Neuron (in vitro differentiated cells): ENCODE results near the gene CD300H.

ENCODE experiments used
- H2AFZ ChIP-seq: one replicate; pipeline ENCODE4 v1.6.1; 2013; ENCODE audit warnings: low read depth, mild to moderate bottlenecking, inconsistent platforms, low read length, moderate library complexity
- H3K27me3 ChIP-seq: one replicate; pipeline ENCODE4 v1.6.1; 2013; ENCODE audit warnings: low read length; ENCODE audit not compliant: insufficient read depth
- H3K36me3 ChIP-seq: one replicate; pipeline ENCODE4 v1.6.1; 2013; ENCODE audit warnings: low read length; ENCODE audit not compliant: insufficient read depth
- H3K4me1 ChIP-seq: one replicate; pipeline ENCODE4 v1.6.1; 2013; ENCODE audit warnings: low read length; ENCODE audit not compliant: insufficient read depth
- H3K4me3 ChIP-seq: 2 replicates; pipeline ENCODE4 v1.5.1; 2013; ENCODE audit warnings: mild to moderate bottlenecking, low read length, moderate library complexity
- H3K9me3 ChIP-seq: one replicate; pipeline ENCODE4 v1.6.1; 2013; ENCODE audit warnings: low read length

Gene CD300H

GRCh38 chr17:74567397-74567796, at the start of gene CD300H:
Gene CD300H, minus strand, starts transcription at chr17:74567509.
- Histone ChIP-seq H3K4me3 (no peak within 1 kb of the TSS), H3K27me3 (peaks cover 12% of the 10 kb centered on the region), H3K36me3 (no peaks in the 10 kb centered on the region)

DNA sequence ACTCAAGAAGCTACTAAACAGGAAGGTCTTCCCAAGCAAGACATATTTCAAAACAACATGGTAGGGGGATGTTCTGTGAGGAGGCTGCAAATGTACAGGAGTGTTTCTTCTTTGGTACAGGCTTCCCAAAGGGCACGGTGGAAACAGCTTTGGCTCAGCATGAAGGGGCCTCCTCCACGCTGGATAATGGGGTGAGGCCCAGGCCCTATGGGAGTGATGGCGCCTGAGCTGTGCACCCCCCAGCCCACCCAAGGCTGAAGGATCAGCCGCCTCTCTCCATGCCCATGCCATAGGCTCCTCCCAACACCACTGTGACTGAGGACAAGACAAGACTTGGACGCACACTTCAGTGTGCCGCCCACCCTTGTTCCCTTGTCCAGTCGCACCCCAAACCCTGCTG, 49.4 kb upstream of the CD300H start:
- H3K9me3 ChIP-seq = no peaks in the 10 kb centered on the region
- H3K36me3 ChIP-seq = no peaks in the 10 kb centered on the region
- peaks cover 10% of the 10 kb centered on the region for H3K27me3 ChIP-seq
- H3K4me3 ChIP-seq = no peak overlapping the region
- no peak overlapping the region for H2AFZ ChIP-seq
- H3K4me1 ChIP-seq = no peaks in the 10 kb centered on the region

More at GRCh38 chr17:74567397-74567796, at the start of gene CD300H:
- Histone ChIP-seq H3K4me1 (no peaks in the 10 kb centered on the region), H2AFZ (no peak within 1 kb of the TSS), H3K9me3 (no peaks in the 10 kb centered on the region)

GRCh38 chr17:74612046-74612445, 44.7 kb upstream of the CD300H start:
- Histone ChIP-seq H3K4me1 (no peaks in the 10 kb centered on the region), H2AFZ (no peak overlapping the region)

DNA sequence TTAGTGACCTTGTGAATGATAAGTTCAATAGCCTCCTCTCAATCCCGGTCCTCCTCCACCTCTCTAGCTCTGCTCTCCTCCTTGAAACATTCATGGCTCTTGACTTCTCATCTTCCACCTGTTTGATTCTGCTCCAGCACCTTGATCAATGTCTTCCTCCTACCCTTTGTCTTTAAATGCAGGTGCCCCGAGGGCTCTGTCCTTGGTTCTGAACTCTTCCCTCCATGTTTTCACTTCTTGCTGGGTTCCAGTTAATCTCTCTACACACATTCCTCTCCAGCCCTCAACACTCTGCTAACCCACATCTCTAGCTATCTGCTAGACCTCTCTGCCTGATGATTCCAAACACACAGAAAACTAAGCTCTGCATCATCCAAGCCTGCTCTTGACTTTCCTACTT, 42.8 kb upstream of the CD300H start:
- H2AFZ ChIP-seq = no peak overlapping the region
- H3K4me3 ChIP-seq = no peak overlapping the region
- peaks cover 3% of the 10 kb centered on the region for H3K27me3 ChIP-seq
- no peaks in the 10 kb centered on the region for H3K4me1 ChIP-seq
- no peaks in the 10 kb centered on the region for H3K36me3 ChIP-seq
- no peaks in the 10 kb centered on the region for H3K9me3 ChIP-seq

More at GRCh38 chr17:74612046-74612445, 44.7 kb upstream of the CD300H start:
- H3K27me3 ChIP-seq = peaks cover 9% of the 10 kb centered on the region
- H3K4me3 ChIP-seq = no peak overlapping the region
- no peaks in the 10 kb centered on the region for H3K9me3 ChIP-seq
- H3K36me3 ChIP-seq = no peaks in the 10 kb centered on the region

GRCh38 chr17:74608511-74608910, 41.2 kb upstream of the CD300H start:
- Histone ChIP-seq H2AFZ (no peak overlapping the region), H3K27me3 (peaks cover 13% of the 10 kb centered on the region), H3K4me1 (no peaks in the 10 kb centered on the region), H3K4me3 (no peak overlapping the region), H3K36me3 (no peaks in the 10 kb centered on the region), H3K9me3 (no peaks in the 10 kb centered on the region)

DNA sequence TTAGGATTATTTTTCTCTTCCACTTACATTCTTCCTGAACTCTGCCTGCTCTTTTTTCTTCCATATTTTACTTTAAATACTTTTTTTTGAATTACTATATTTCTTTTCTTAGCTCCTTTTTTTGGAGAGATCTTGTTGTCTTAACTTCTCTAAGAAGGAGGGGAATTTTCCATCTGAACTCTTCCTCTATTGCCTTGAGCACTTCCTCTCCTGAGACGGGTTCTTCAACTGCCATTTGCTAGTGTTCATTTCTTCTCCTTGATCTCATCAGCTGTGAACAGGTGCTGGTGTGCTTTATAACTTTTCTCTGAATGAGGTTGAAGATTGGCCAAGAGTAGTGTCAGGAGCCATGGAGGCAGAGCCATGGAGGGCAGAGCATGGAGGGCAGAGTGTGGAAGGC, 39.9 kb upstream of the CD300H start:
- no peaks in the 10 kb centered on the region for H3K9me3 ChIP-seq
- H3K4me1 ChIP-seq = no peaks in the 10 kb centered on the region

DNA sequence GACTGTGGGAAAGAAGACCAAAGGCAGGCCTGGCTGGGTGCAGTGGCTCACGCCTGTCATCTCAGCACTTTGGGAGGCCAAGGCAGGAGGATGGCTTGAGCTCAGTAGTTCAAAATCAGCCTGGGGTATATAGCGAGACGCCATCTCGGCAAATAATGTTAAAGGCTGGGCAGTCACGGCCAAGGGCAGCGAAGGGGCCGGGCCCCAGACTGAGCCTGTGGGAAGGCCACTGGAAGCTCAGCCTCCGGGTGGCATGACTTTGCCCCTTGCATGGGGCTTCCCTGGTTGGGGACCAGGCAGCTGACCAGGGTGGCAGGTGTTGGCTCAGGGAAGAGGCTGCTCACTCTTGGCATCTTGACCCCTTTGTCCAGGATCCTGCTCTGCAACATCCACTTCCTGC, 38.7 kb upstream of the CD300H start:
- Histone ChIP-seq H3K36me3 (no peaks in the 10 kb centered on the region), H3K27me3 (peaks cover 14% of the 10 kb centered on the region), H3K4me1 (no peaks in the 10 kb centered on the region), H3K9me3 (no peaks in the 10 kb centered on the region), H3K4me3 (no peak overlapping the region), H2AFZ (no peak overlapping the region)

More for the DNA sequence above, 39.9 kb upstream of the CD300H start:
- H3K4me3 ChIP-seq = no peak overlapping the region
- no peaks in the 10 kb centered on the region for H3K36me3 ChIP-seq
- peaks cover 14% of the 10 kb centered on the region for H3K27me3 ChIP-seq
- no peak overlapping the region for H2AFZ ChIP-seq

GRCh38 chr17:74605361-74605760, 38.1 kb upstream of the CD300H start:
- no peaks in the 10 kb centered on the region for H3K36me3 ChIP-seq
- H3K4me1 ChIP-seq = no peaks in the 10 kb centered on the region
- H3K9me3 ChIP-seq = no peaks in the 10 kb centered on the region
- no peak overlapping the region for H3K4me3 ChIP-seq
- no peak overlapping the region for H2AFZ ChIP-seq
- H3K27me3 ChIP-seq = peaks cover 14% of the 10 kb centered on the region

GRCh38 chr17:74604761-74605160, 37.5 kb upstream of the CD300H start:
- no peaks in the 10 kb centered on the region for H3K4me1 ChIP-seq
- H3K27me3 ChIP-seq = peaks cover 14% of the 10 kb centered on the region
- no peaks in the 10 kb centered on the region for H3K9me3 ChIP-seq
- H2AFZ ChIP-seq = no peak overlapping the region
- H3K4me3 ChIP-seq = no peak overlapping the region
- H3K36me3 ChIP-seq = no peaks in the 10 kb centered on the region

DNA sequence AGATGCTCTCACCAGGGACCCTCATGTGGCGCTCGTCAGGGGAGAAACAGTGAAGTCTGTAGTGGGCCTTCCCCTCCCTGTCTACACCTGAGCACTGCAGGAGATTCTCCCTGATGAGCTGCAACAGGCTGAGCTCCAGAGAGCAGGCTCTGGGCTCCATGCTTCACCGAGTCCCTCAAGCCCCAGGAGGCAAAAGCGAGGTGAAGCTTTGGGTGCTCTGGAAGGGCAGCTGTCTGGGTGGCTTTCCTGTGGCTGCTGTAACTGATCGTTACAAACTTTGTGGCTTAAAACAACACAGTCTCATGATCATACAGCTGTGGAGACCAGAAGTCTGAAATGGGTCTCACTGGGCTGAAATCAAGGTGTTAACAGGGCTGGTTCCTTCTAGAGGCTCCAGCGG, 36.9 kb upstream of the CD300H start:
- Histone ChIP-seq H3K4me1 (no peaks in the 10 kb centered on the region), H3K4me3 (no peak overlapping the region), H3K9me3 (no peaks in the 10 kb centered on the region), H3K36me3 (no peaks in the 10 kb centered on the region), H3K27me3 (peaks cover 20% of the 10 kb centered on the region), H2AFZ (no peak overlapping the region)

DNA sequence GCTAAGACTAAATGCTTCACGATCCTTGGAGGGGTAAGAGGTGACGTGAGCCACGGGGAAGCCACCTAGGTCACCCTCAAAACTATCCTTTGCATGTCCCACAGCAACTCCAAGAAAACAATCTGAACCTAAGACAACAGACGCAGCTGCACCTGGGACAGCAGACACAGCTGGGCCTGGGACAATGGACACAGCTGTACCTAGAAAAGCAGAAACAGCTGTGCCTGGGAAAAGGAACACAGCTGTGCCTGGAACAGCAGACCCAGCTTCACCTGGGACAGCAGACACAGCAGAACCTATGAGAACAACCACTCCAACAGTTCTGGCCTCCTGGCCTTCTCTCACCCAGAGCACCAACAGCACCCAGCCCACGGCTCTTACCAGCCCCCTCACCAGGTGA, 36.4 kb upstream of the CD300H start:
- Histone ChIP-seq H3K4me3 (no peak overlapping the region), H3K9me3 (no peaks in the 10 kb centered on the region), H2AFZ (no peak overlapping the region), H3K4me1 (no peaks in the 10 kb centered on the region), H3K27me3 (peaks cover 20% of the 10 kb centered on the region), H3K36me3 (no peaks in the 10 kb centered on the region)

- H3K27me3 ChIP-seq = peaks cover 20% of the 10 kb centered on the region
Observed at GRCh38 chr17:74603037-74603635, 35.8 kb upstream of the CD300H start.

GRCh38 chr17:74601944-74602572, 34.7 kb upstream of the CD300H start:
- Histone ChIP-seq H3K4me1 (no peaks in the 10 kb centered on the region), H3K9me3 (no peaks in the 10 kb centered on the region), H3K36me3 (no peaks in the 10 kb centered on the region), H2AFZ (no peak overlapping the region), H3K4me3 (no peak overlapping the region), H3K27me3 (peaks cover 20% of the 10 kb centered on the region)

More at GRCh38 chr17:74603037-74603635, 35.8 kb upstream of the CD300H start:
- no peaks in the 10 kb centered on the region for H3K9me3 ChIP-seq
- H2AFZ ChIP-seq = no peak overlapping the region
- H3K4me1 ChIP-seq = no peaks in the 10 kb centered on the region
- H3K36me3 ChIP-seq = no peaks in the 10 kb centered on the region
- H3K4me3 ChIP-seq = no peak overlapping the region
